GM18861 (cell line): ENCODE data around the gene ATP13A2.
"Not testable (repeated sequence)": the region's sequence is repeated elsewhere in the genome, so short reads cannot be mapped to it uniquely, and the experiment has no call there.

Experiments used
- ATAC-seq: cut with Tn5 transposase; IDR thresholded peaks from one replicate; pipeline ENCODE4 v1.9.1; 2021; ENCODE audit not compliant: unreplicated experiment

Gene ATP13A2

GRCh38 chr1:16965486-16966067 is 46.2 kb downstream of the ATP13A2 start:
- no peak for ATAC-seq

- ATAC-seq: not testable (repeated sequence)
Measured at GRCh38 chr1:16964169-16964568, 47.6 kb downstream of the ATP13A2 start.

GRCh38 chr1:16961297-16962133 is 50.2 kb downstream of the ATP13A2 start:
- ATAC-seq: no peak

GRCh38 chr1:16960560-16961296 is 51.0 kb downstream of the ATP13A2 start:
- no peak for ATAC-seq

GRCh38 chr1:16958475-16958874 is 53.3 kb downstream of the ATP13A2 start:
- no peak for ATAC-seq

- ATAC-seq: no peak
Measured at GRCh38 chr1:16957731-16958130, 54.0 kb downstream of the ATP13A2 start.

- ATAC-seq: no peak
Measured at GRCh38 chr1:16956775-16957174, 55.0 kb downstream of the ATP13A2 start.

- no peak for ATAC-seq
Measured at GRCh38 chr1:16955186-16955585, 56.5 kb downstream of the ATP13A2 start.

GRCh38 chr1:16954579-16954978 is 57.1 kb downstream of the ATP13A2 start:
- no peak for ATAC-seq

- ATAC-seq: not testable (repeated sequence)
Measured at GRCh38 chr1:16952376-16952775, 59.4 kb downstream of the ATP13A2 start.

GRCh38 chr1:16949026-16949425 is 62.7 kb downstream of the ATP13A2 start:
- ATAC-seq: not testable (repeated sequence)

- not testable (repeated sequence) for ATAC-seq
Measured at GRCh38 chr1:16948282-16948891, 63.3 kb downstream of the ATP13A2 start.

GRCh38 chr1:16946646-16947045 is 65.1 kb downstream of the ATP13A2 start:
- no peak for ATAC-seq

GRCh38 chr1:16946185-16946584 is 65.5 kb downstream of the ATP13A2 start:
- not testable (repeated sequence) for ATAC-seq

- not testable (repeated sequence) for ATAC-seq
Measured at GRCh38 chr1:16945512-16945911, 66.2 kb downstream of the ATP13A2 start.

GRCh38 chr1:16944038-16944437 is 67.7 kb downstream of the ATP13A2 start:
- ATAC-seq: no peak

- not testable (repeated sequence) for ATAC-seq
Measured at GRCh38 chr1:16939386-16940180, 72.1 kb downstream of the ATP13A2 start.

- ATAC-seq: no peak
Measured at GRCh38 chr1:16938351-16939321, 73.1 kb downstream of the ATP13A2 start.

- ATAC-seq: not testable (repeated sequence)
Measured at GRCh38 chr1:16936580-16936979, 75.1 kb downstream of the ATP13A2 start.
